ENCODE data around the gene SPEM1. TPM values are rescaled to one million over a fixed set of nuclear protein-coding genes. Genes with fewer than 3 reads are reported as not detected.

Gene SPEM1
- total and polyA plus RNA-seq, 7 donors, result 0.06 TPM; not detected in 6

DNA sequence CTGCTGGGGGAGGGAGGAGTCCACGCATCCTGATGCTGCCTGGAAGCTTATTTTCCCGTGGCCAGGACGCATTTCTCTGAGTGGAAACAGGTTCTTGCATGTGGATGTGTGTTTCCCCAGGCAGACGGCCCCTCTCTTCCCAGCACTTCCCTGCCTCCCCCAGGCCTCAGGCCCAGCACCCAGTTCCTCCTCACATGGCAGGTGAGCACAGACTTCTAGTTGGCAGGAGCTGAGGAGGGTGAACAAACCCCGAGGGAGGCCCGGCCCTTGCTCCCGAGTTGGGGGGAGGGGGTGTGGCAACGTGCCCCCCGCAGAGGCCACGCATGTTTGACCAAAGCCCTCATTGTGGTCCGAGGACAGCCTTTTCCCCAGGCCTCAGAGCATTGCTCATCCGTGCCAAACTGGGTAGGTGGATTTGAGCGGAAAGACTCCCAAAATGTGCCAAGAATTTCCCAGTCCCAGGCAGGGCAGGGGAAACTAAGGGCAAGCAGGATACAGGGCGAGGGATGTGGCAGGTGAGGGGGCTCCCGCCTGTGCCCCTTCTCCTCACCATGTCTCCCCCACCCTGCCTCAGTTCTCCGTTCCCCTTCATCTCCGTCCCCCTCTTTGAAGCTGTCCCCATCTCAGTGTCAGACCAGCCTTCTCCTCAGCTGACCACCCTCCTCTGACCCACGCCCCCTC lies 1.5 kb upstream of the SPEM1 start:
- WGBS, 3 donors, result 65 to 71% (median 68%) methylated on average over 17 to 18 of the region's 18 CpGs
- Histone ChIP-seq H3K9me3 (no peaks in the 10 kb centered on the region), H3K4me1 (no peaks in the 10 kb centered on the region), H3K36me3 (ENCODE audit: insufficient read depth in 1 of 2, low read depth in 1 of 2) (peaks cover 0 to 5% of the 10 kb centered on the region in 2 donors), H3K27ac (no peak overlapping the region), H3K4me3 (no peak overlapping the region), H3K27me3 (ENCODE audit: insufficient read depth in 3 of 3, low read length in 2 of 3) (no peaks in the 10 kb centered on the region)
- intact Hi-C loops (cut with DNase I), result no loop called here
- DNase-seq, result no peak
- no peak for ATAC-seq
- TF ChIP-seq CTCF (IDR thresholded peaks at IDR 0.05), result no peak

DNA sequence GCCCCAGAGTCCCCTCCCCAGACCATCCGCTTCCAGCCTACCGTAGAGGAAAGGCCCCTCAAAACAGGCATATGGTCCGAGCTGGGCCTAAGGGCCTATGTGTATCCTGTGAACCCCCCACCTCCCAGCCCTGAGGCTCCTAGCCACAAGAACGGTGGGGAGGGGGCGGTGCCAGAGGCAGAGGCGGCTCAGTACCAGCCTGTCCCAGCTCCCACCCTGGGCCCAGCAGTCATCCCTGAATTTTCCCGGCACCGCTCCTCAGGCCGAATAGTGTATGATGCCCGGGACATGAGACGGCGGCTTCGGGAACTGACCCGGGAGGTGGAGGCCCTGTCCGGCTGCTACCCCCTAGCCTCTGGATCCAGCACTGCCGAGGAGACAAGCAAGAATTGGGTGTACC lies 1.1 kb downstream of the SPEM1 start:
- no peak for DNase-seq
- intact Hi-C loops (cut with DNase I), result no loop called here
- Histone ChIP-seq H3K36me3 (ENCODE audit: insufficient read depth in 1 of 2, low read depth in 1 of 2) (no peaks in the 10 kb centered on the region), H3K9me3 (no peaks in the 10 kb centered on the region), H3K4me3 (no peak overlapping the region), H3K27ac (no peak overlapping the region), H3K27me3 (ENCODE audit: insufficient read depth in 3 of 3, low read length in 2 of 3) (no peaks in the 10 kb centered on the region), H3K4me1 (no peaks in the 10 kb centered on the region)
- no peak for ATAC-seq
- TF ChIP-seq CTCF (IDR thresholded peaks at IDR 0.05), result no peak
- 93 to 95% (median 94%) methylated on average over 16 of the region's 16 CpGs for WGBS, 3 donors

DNA sequence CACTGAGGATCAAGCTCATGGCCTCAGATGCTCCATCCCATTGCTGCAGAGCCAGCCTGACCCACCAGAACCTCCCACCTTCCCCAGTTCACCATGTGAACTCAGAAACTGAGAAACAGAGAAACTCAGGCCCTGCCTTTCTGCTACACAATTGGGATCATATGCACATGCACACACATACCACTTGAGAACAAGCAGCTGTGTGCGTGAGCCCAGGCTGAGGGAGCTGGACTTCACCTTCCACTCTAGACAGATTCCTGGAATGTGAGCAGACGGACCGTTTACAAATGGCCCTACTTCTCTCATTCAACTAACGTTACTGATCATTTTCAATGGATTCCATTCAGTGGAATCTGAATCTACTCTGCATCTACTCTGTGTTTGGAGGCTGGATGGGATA lies 3.6 kb downstream of the SPEM1 start:
- WGBS, 3 donors, result 61 to 66% (median 63%) methylated on average over 4 of the region's 4 CpGs
- Histone ChIP-seq H3K4me3 (no peak overlapping the region), H3K9me3 (no peaks in the 10 kb centered on the region), H3K27ac (no peak overlapping the region), H3K27me3 (ENCODE audit: insufficient read depth in 3 of 3, low read length in 2 of 3) (no peaks in the 10 kb centered on the region), H3K36me3 (ENCODE audit: insufficient read depth in 1 of 2, low read depth in 1 of 2) (no peaks in the 10 kb centered on the region), H3K4me1 (no peaks in the 10 kb centered on the region)
- intact Hi-C loops (cut with DNase I), result no loop called here
- no peak for TF ChIP-seq CTCF (IDR thresholded peaks at IDR 0.05)
- no peak for ATAC-seq
- no peak for DNase-seq

- no peak for ATAC-seq
- H3K4me1 ChIP-seq, result no peaks in the 10 kb centered on the region
- H3K4me3 ChIP-seq, result no peak within 1 kb of the TSS
- no peaks in the 10 kb centered on the region for H3K27me3 ChIP-seq (ENCODE audit: insufficient read depth in 3 of 3, low read length in 2 of 3)
- TF ChIP-seq CTCF (IDR thresholded peaks at IDR 0.05), result no peak
- H3K27ac ChIP-seq, result no peak within 1 kb of the TSS
- no peak for DNase-seq
- WGBS, 3 donors, result 75 to 87% (median 80%) methylated on average over 6 to 7 of the region's 7 CpGs
- no peaks in the 10 kb centered on the region for H3K9me3 ChIP-seq
- H3K36me3 ChIP-seq (ENCODE audit: insufficient read depth in 1 of 2, low read depth in 1 of 2), result no peaks in the 10 kb centered on the region
- intact Hi-C loops (cut with DNase I), result no loop called here
Measured at GRCh38 chr17:7425316-7425715, 5.2 kb downstream of the SPEM1 start, which contains the start of gene SPEM2. Gene SPEM2, plus strand, starts transcription at chr17:7425616. Its CDS starts 73 bp downstream, at chr17:7425689.

GRCh38 chr17:7425756-7426155 lies 5.6 kb downstream of the SPEM1 start:
- H3K27me3 ChIP-seq (ENCODE audit: insufficient read depth in 3 of 3, low read length in 2 of 3), result no peaks in the 10 kb centered on the region
- no peak overlapping the region for H3K4me3 ChIP-seq
- H3K27ac ChIP-seq, result no peak overlapping the region
- 84 to 91% (median 88%) methylated on average over 8 of the region's 8 CpGs for WGBS, 3 donors
- ATAC-seq, result no peak
- H3K36me3 ChIP-seq (ENCODE audit: insufficient read depth in 1 of 2, low read depth in 1 of 2), result no peaks in the 10 kb centered on the region
- no peaks in the 10 kb centered on the region for H3K9me3 ChIP-seq
- TF ChIP-seq CTCF (IDR thresholded peaks at IDR 0.05), result no peak
- H3K4me1 ChIP-seq, result no peaks in the 10 kb centered on the region
- intact Hi-C loops (cut with DNase I), result no loop called here
- no peak for DNase-seq
